ENCODE data around the gene SOWAHB. TPM values are rescaled to one million over a fixed set of nuclear protein-coding genes. Genes with fewer than 3 reads are reported as not detected.
"Not testable (repeated sequence)": the region's sequence is repeated elsewhere in the genome, so short reads cannot be mapped to it uniquely, and the experiment has no call there.

SOWAHB gene
- total and polyA plus RNA-seq, 5 donors, result not detected

DNA sequence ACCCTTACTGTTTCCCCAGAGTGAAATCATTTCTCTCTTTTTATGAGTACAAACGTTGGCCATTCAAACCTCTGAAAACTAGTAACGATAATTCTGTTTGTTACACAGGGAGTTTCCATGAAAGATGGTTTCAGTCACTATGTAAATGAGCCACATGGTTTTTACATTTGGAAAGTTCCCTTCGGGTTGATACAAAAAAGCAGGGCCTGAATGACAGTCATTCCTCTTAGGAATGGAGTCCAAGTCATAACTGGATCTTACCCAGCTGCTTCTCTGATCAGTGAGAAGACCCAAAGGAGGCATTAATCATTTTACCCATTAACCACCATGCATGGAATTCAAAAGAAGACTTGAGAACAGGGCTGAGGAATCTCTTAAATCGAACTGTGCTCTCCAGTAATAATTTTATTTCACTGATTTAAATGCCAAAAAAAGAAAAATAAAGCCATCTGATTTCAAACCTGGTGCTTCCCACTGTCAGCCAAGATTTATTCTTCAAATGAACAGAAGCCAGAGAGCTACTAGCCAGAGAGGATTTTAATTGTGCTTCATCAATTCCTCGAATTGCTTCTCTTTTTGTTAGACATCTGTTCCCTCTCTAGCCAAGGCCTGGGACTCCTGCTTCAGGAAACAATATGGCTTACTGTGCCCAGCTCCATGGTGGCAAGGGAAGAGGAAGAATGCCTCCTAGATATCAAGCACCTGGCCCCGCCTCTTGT lies 3.2 kb downstream of the SOWAHB start:
- ATAC-seq (no peak), DNase-seq (no peak)
- Histone ChIP-seq H3K27me3 (ENCODE audit: control insufficient read depth, insufficient read depth) (no peaks in the 10 kb centered on the region), H3K4me1 (ENCODE audit: control insufficient read depth, insufficient read depth, low read length) (no peaks in the 10 kb centered on the region), H3K27ac (ENCODE audit: low read length) (no peak overlapping the region), H3K4me3 (ENCODE audit: low read length) (no peak overlapping the region), H3K9me3 (ENCODE audit: control insufficient read depth, low read length) (no peaks in the 10 kb centered on the region)
- intact Hi-C loops (cut with DNase I), result no loop called here
- WGBS, result 71% methylated on average over 6 of the region's 6 CpGs

DNA sequence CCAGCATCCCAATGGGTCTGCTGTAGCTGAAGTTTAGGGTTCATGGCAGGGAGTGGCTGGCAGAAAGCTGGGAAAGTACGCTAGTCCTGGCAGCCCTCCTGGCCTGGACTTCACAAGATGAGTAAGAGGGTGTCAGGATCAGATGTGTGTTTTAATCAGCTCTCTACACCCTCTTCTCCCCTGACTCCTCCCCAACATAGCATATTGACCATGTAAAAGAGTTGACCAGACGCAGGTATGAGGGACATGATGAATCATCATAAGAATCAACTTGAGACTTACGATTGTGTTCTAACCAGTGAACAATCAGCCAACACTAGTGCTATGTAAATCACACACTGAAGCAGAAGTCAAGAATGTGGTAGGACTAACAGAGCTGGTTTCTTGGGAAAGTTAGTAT lies 5.3 kb downstream of the SOWAHB start:
- no peak for DNase-seq
- no peak overlapping the region for H3K27ac ChIP-seq (ENCODE audit: low read length)
- H3K4me3 ChIP-seq (ENCODE audit: low read length), result no peak overlapping the region
- WGBS, result 80% methylated on average over 3 of the region's 3 CpGs
- intact Hi-C loops (cut with DNase I), result no loop called here
- no peak for ATAC-seq
- H3K4me1 ChIP-seq (ENCODE audit: control insufficient read depth, insufficient read depth, low read length), result no peaks in the 10 kb centered on the region
- H3K9me3 ChIP-seq (ENCODE audit: control insufficient read depth, low read length), result no peaks in the 10 kb centered on the region
- H3K27me3 ChIP-seq (ENCODE audit: control insufficient read depth, insufficient read depth), result no peaks in the 10 kb centered on the region

DNA sequence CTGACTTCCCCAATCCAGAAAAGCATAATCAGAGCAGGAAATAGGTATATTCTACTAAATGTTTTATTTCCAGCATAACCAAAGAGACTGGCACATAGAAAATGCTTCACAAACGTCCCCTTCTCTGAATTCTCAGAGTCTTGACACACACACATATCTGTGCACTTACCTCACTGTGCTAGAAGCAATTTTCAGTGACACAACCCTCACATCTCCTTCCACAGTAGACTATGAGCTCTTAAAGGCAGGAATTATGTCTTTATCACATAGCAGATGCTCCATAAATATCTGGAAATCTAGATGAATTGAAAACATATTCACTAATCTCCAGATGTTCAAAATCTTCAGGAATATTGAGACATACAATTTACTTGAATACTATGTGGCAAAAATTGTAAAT lies 5.9 kb downstream of the SOWAHB start:
- Histone ChIP-seq H3K4me1 (ENCODE audit: control insufficient read depth, insufficient read depth, low read length) (no peaks in the 10 kb centered on the region), H3K27ac (ENCODE audit: low read length) (no peak overlapping the region), H3K27me3 (ENCODE audit: control insufficient read depth, insufficient read depth) (no peaks in the 10 kb centered on the region), H3K4me3 (ENCODE audit: low read length) (no peak overlapping the region), H3K9me3 (ENCODE audit: control insufficient read depth, low read length) (no peaks in the 10 kb centered on the region)
- no peak for ATAC-seq
- intact Hi-C loops (cut with DNase I), result no loop called here
- DNase-seq, result no peak
- WGBS, result 30% methylated on average over 1 of the region's 1 CpG

GRCh38 chr4:76886848-76887441 lies 11.0 kb downstream of the SOWAHB start:
- no peaks in the 10 kb centered on the region for H3K27me3 ChIP-seq (ENCODE audit: control insufficient read depth, insufficient read depth)
- H3K4me3 ChIP-seq (ENCODE audit: low read length), result no peak overlapping the region
- intact Hi-C loops (cut with DNase I), result no loop called here
- 94% methylated on average over 7 of the region's 7 CpGs for WGBS
- no peaks in the 10 kb centered on the region for H3K4me1 ChIP-seq (ENCODE audit: control insufficient read depth, insufficient read depth, low read length)
- H3K9me3 ChIP-seq (ENCODE audit: control insufficient read depth, low read length), result no peaks in the 10 kb centered on the region
- no peak for ATAC-seq
- no peak for DNase-seq
- no peak overlapping the region for H3K27ac ChIP-seq (ENCODE audit: low read length)

DNA sequence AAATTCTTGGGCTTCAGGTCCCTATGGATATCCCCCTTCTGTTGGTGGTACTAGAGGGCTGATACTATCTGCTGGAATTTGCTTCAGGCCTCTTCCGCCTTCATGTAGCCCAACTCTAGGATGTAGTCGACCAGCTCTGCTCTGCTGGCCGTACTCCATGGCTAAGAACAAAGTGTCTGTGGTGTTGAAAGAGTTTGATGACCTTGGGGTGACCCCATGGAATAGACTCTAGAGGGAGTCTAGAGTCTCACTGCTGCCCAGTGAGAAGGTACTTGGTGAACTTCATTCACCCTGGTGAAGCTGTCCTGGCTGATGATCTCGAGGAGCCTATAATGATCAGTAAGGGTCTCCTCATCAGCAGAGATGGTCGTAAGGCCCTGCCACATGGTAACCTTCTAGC lies 11.7 kb downstream of the SOWAHB start:
- WGBS, result 91% methylated on average over 5 of the region's 5 CpGs
- Histone ChIP-seq H3K4me1 (ENCODE audit: control insufficient read depth, insufficient read depth, low read length) (no peaks in the 10 kb centered on the region), H3K4me3 (ENCODE audit: low read length) (no peak overlapping the region), H3K27ac (ENCODE audit: low read length) (no peak overlapping the region), H3K27me3 (ENCODE audit: control insufficient read depth, insufficient read depth) (no peaks in the 10 kb centered on the region), H3K9me3 (ENCODE audit: control insufficient read depth, low read length) (no peaks in the 10 kb centered on the region)
- ATAC-seq (no peak), DNase-seq (no peak)
- intact Hi-C loops (cut with DNase I), result no loop called here

GRCh38 chr4:76883147-76883546 lies 14.8 kb downstream of the SOWAHB start:
- DNase-seq, result no peak
- Histone ChIP-seq H3K4me1 (ENCODE audit: control insufficient read depth, insufficient read depth, low read length) (no peaks in the 10 kb centered on the region), H3K27ac (ENCODE audit: low read length) (no peak overlapping the region), H3K4me3 (ENCODE audit: low read length) (no peak overlapping the region), H3K9me3 (ENCODE audit: control insufficient read depth, low read length) (no peaks in the 10 kb centered on the region), H3K27me3 (ENCODE audit: control insufficient read depth, insufficient read depth) (no peaks in the 10 kb centered on the region)
- 53% methylated on average over 8 of the region's 8 CpGs for WGBS
- intact Hi-C loops (cut with DNase I), result no loop called here
- ATAC-seq, result no peak

DNA sequence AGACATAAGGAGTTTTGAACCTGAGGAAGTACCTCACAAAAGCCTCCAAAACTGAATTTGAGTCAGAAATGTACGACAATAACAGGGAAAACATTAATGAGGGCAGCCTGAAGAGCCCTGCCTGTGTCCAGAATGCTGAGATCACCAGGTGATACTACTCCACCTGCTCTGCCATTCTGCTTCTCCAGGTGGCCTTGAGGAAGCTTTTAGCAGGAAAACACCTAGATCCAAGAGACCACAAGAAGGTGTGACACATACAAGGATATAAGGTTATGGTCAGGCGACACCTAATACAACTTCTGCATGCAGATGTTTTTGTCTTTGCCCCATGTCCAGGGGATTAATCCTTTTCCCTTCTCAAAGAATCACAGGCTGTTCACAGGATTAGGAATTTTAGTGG lies 15.3 kb downstream of the SOWAHB start:
- no peak for DNase-seq
- ATAC-seq, result no peak
- Histone ChIP-seq H3K27me3 (ENCODE audit: control insufficient read depth, insufficient read depth) (no peaks in the 10 kb centered on the region), H3K27ac (ENCODE audit: low read length) (no peak overlapping the region), H3K4me3 (ENCODE audit: low read length) (no peak overlapping the region), H3K4me1 (ENCODE audit: control insufficient read depth, insufficient read depth, low read length) (no peaks in the 10 kb centered on the region), H3K9me3 (ENCODE audit: control insufficient read depth, low read length) (no peaks in the 10 kb centered on the region)
- intact Hi-C loops (cut with DNase I), result no loop called here
- 94% methylated on average over 2 of the region's 2 CpGs for WGBS

DNA sequence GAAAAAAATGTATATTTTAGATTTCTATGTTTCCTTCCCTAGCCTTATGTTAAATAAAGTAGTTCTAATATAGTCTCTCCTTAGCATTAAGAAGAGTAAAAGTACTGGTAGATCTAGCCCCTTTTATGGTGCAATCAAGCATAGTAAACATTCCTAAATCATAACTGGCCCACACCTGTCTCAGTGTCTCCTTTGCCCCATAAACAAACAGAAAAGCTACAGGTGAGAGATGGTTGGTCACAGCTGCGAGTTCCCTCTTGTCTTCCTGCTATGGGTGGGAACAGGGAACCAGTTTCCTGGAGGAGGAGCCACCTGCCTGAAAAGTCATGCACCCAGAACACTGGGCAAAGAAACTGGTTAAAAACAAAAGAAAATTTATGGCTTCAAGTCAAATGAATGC lies 16.6 kb downstream of the SOWAHB start:
- H3K27me3 ChIP-seq (ENCODE audit: control insufficient read depth, insufficient read depth), result no peaks in the 10 kb centered on the region

DNA sequence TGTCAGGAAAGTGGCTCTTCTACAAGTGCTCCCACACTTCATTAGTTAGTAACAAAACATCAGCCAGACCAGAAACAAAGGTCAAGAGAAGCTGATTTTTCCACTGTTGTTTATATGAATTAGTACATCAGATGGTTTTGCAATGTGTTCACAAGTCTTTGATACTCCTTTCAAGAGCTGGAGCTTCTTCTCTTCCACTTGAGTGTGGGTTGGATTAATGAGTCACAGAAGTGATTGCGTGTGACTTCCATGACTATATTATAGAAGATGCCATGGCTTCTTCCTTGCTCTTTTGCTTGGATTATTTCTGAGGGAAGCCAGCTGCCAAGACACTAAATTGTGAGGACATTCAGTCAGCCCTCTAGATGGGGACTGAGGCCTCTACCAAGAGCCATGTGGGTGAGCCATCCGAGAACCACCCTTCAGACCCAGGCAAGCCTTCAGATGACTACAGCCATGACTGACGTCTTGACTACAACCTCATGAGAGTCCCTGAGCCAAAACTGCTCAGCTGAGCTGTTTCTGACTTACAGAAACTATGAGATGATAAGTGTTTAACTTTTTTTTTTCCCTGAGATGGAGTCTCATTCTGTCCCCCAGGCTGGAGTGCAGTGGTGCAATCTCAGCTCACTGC lies 18.1 kb downstream of the SOWAHB start:
- intact Hi-C loops (cut with DNase I), result no loop called here
- whole genome bisulfite sequencing, result 89% methylated on average over 3 of the region's 3 CpGs
- Histone ChIP-seq H3K4me3 (ENCODE audit: low read length) (no peak overlapping the region), H3K9me3 (ENCODE audit: control insufficient read depth, low read length) (no peaks in the 10 kb centered on the region), H3K27me3 (ENCODE audit: control insufficient read depth, insufficient read depth) (no peaks in the 10 kb centered on the region), H3K4me1 (ENCODE audit: control insufficient read depth, insufficient read depth, low read length) (no peaks in the 10 kb centered on the region), H3K27ac (ENCODE audit: low read length) (no peak overlapping the region)
- ATAC-seq (no peak), DNase-seq (no peak)

More for the DNA sequence above, 16.6 kb downstream of the SOWAHB start:
- H3K4me3 ChIP-seq (ENCODE audit: low read length), result no peak overlapping the region
- ATAC-seq (peak in 1 of 2 donors; percentile 22), DNase-seq (no peak)
- H3K9me3 ChIP-seq (ENCODE audit: control insufficient read depth, low read length), result no peaks in the 10 kb centered on the region
- 37% methylated on average over 1 of the region's 1 CpG for WGBS
- no peaks in the 10 kb centered on the region for H3K4me1 ChIP-seq (ENCODE audit: control insufficient read depth, insufficient read depth, low read length)
- H3K27ac ChIP-seq (ENCODE audit: low read length), result no peak overlapping the region
- intact Hi-C loops (cut with DNase I), result no loop called here

DNA sequence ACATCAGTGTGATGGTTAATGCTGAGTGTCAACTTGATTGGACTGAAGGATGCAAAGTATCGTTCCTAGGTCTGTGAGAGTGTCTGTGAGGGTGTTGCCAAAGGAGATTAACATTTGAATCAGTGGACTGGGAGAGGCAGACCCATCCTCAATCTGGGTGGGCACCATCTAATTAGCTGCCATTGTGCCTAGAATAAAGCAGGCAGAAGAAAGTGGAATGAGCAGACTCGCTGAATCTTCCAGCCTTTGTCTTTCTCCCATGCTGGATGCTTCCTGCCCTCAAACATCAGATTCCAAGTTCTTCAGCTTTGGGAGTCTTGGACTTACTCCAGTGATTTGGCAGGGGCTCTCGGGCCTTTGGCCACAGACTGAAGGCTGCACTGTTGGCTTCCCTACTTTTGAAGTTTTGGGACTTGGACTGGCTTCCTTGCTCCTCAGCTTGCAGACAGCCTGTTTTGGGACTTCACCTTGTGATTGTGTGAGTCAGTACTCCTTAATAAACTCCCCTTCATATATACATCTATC lies 19.2 kb downstream of the SOWAHB start:
- WGBS, result 52% methylated on average over 3 of the region's 3 CpGs
- intact Hi-C loops (cut with DNase I); H3K27me3 ChIP-seq (ENCODE audit: control insufficient read depth, insufficient read depth); H3K27ac ChIP-seq (ENCODE audit: low read length); H3K4me1 ChIP-seq (ENCODE audit: control insufficient read depth, insufficient read depth, low read length); H3K4me3 ChIP-seq (ENCODE audit: low read length); ATAC-seq; H3K9me3 ChIP-seq (ENCODE audit: control insufficient read depth, low read length): not testable (repeated sequence)
- peak in 2 of 3 donors; percentile 27 to 77 for DNase-seq

DNA sequence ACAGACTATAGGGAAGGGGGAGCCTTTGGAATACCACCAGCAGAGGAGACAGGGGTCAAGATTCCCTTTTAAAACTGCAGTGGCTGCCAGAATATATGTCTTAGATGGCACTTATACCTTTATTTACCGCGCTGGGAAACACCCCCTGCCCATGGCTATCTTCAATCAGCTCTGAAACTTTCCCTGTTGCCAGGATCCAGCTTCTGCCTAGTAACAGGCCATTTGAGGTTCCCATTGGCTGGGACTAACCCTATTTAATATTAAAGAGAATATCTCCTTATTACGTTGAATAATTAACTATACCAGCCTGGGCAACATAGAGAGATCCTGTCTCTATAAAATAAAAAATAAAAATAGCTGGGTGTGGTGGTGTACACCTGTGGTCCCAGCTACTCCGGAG lies 23.8 kb downstream of the SOWAHB start:
- Histone ChIP-seq H3K9me3 (ENCODE audit: control insufficient read depth, low read length) (no peaks in the 10 kb centered on the region), H3K4me1 (ENCODE audit: control insufficient read depth, insufficient read depth, low read length) (no peaks in the 10 kb centered on the region), H3K27me3 (ENCODE audit: control insufficient read depth, insufficient read depth) (no peaks in the 10 kb centered on the region), H3K4me3 (ENCODE audit: low read length) (no peak overlapping the region), H3K27ac (ENCODE audit: low read length) (no peak overlapping the region)
- 86% methylated on average over 4 of the region's 4 CpGs for WGBS
- intact Hi-C loops (cut with DNase I), result no loop called here
- ATAC-seq, result no peak
- no peak for DNase-seq
